ENCODE data around the gene SKP1. TPM values are rescaled to one million over a fixed set of nuclear protein-coding genes. Genes with fewer than 3 reads are reported as not detected.

Gene SKP1
- total and polyA plus RNA-seq, 10 of the 15 experiments (the other 5 are each of a cell fraction or from before 2014, with no cell fraction given), result 100 to 1,686 (median 519) TPM

GRCh38 chr5:134209477-134210245 lies 32.9 kb upstream of the SKP1 start (continued):
- TF ChIP-seq MYC (IDR thresholded peaks at IDR 0.05; ENCODE audit: insufficient read depth, insufficient read length, insufficient replicate concordance, low read length, severe bottlenecking) (no peak), CHD1 (IDR thresholded peaks at IDR 0.05; ENCODE audit: low read depth, low read length) (no peak)

- SMC1A ChIA-PET (ENCODE audit: uncharacterized antibody, unreplicated experiment), result interaction anchor here (1.0 to 5.9 kb wide), 3 partner anchors 11 to 51 kb away, joined by 3 to 39 read pairs (median 5); no protein-coding TSS in a partner anchor
- no peak for FAIRE-seq
- DNase-seq (ENCODE audit: low read depth, low spot score), result no peak
- no peak for TF ChIP-seq SMAD1 (IDR thresholded peaks at IDR 0.05; ENCODE audit: low read depth, partially characterized antibody)
- no peak for TF ChIP-seq JUND (IDR thresholded peaks at IDR 0.05; ENCODE audit: low read depth, low read length)
- TF ChIP-seq RELB (IDR thresholded peaks at IDR 0.05; ENCODE audit: low read depth), result no peak
- no peak for TF ChIP-seq ETV6 (conservative IDR thresholded peaks at IDR 0.05 in 1 of 2, IDR thresholded peaks at IDR 0.05 in 1 of 2; ENCODE audit: borderline replicate concordance in 1 of 2, low read depth in 1 of 2)
- no peak for TF ChIP-seq MYB (IDR thresholded peaks at IDR 0.05; ENCODE audit: borderline replicate concordance, low read depth, low read length)
- no peak for TF ChIP-seq RCOR1 (conservative IDR thresholded peaks at IDR 0.05; ENCODE audit: low read depth, low read length)
- TF ChIP-seq CHD2 (IDR thresholded peaks at IDR 0.05; ENCODE audit: borderline replicate concordance, low read depth, low read length), result no peak
- TF ChIP-seq SMARCA5 (IDR thresholded peaks at IDR 0.05), result no peak
- no peak for TF ChIP-seq POU2F2 (IDR thresholded peaks at IDR 0.05; ENCODE audit: borderline replicate concordance, low read depth, low read length)
- no peak for TF ChIP-seq RUNX3 (IDR thresholded peaks at IDR 0.05; ENCODE audit: low read length)
- TF ChIP-seq SREBF1 (IDR thresholded peaks at IDR 0.05; ENCODE audit: low read length), result no peak
- no peaks in the 10 kb centered on the region for H3K9me3 ChIP-seq (replicated peaks; ENCODE audit: control insufficient read depth, insufficient read depth, low read length)
- RAD21 ChIA-PET (ENCODE audit: unreplicated experiment), result no interaction called here
- CTCF ChIA-PET, result interaction anchor here (1.0 to 2.2 kb wide), 3 partner anchors 15 to 67 kb away, joined by 3 to 7 read pairs (median 4); no protein-coding TSS in a partner anchor
- peaks cover 79% of the 10 kb centered on the region for H3K79me2 ChIP-seq (ENCODE audit: control insufficient read depth, insufficient read depth, low read length)
- POLR2A ChIA-PET, result interaction anchor here (3.0 kb wide), 1 partner anchor 11 kb away, joined by 10 read pairs; no protein-coding TSS in a partner anchor
- no peak overlapping the region for H3K4me3 ChIP-seq
- in situ Hi-C loops (cut with MboI), result no loop called here
- no TSS peak for BruUV-seq (replicated peaks)
- H3K27ac ChIP-seq (ENCODE audit: control insufficient read depth, insufficient read depth), result no peak overlapping the region
- no peak overlapping the region for H3K9ac ChIP-seq (ENCODE audit: control insufficient read depth, insufficient read depth, low read length)
- intact Hi-C loops (cut with micrococcal nuclease; ENCODE audit: unreplicated experiment), result no loop called here
- H3K4me2 ChIP-seq (ENCODE audit: control insufficient read depth, insufficient read depth), result no peak overlapping the region
- no peak overlapping the region for H2AFZ ChIP-seq (ENCODE audit: control insufficient read depth, low read depth, low read length)
- peaks cover 16% of the 10 kb centered on the region; the same call in 1 of the 2 replicates for H4K20me1 ChIP-seq (ENCODE audit: control insufficient read depth, insufficient read depth)
- peaks cover 4 to 23% of the 10 kb centered on the region in 2 experiments for H3K36me3 ChIP-seq (ENCODE audit: control insufficient read depth in 2 of 2, insufficient read depth in 2 of 2, low read length in 1 of 2)
- no peaks in the 10 kb centered on the region for H3K27me3 ChIP-seq (replicated peaks in 1 of 2; ENCODE audit: control insufficient read depth in 2 of 2, insufficient read depth in 2 of 2, low read length in 1 of 2)
- 67% methylated on average over 1 of the region's 1 CpG for WGBS (ENCODE audit: insufficient coverage, insufficient replicate concordance, low lambda C conversion rate, missing lambda C conversion rate)
- no peak for ATAC-seq
- H3K4me1 ChIP-seq (ENCODE audit: control insufficient read depth, insufficient read depth, low read length), result no peaks in the 10 kb centered on the region
These were observed 30.9 kb upstream of the SKP1 start for GRCh38 chr5:134207696-134208095.

Data from GM12878 (cell line).